NCI-H345 (cell line): ENCODE results near the gene CNTN3.

ENCODE experiments used
- DNase-seq: peaks from one replicate; lab custom pipeline; 2025; lab: John Stamatoyannopoulos, UW

Gene CNTN3

DNA sequence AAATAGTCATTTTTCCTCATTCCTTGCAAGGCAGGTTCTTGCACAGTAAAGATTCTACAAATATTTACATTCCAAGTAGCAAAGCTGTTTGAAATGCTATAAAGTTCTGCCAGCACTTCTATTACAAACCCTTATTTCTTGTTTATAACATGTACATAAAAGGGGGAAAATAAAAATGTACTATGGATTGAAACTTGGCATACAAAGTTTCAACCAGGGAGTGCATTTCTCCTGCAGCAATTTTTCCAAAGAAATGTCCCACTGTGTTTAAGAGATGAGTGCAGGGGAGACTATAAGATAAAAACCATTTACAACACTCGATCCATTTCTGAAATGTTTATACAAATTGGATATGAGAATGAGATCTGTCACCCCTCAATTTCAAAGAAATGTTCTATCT is 3.3 kb downstream of the CNTN3 start:
- no peak for DNase-seq

DNA sequence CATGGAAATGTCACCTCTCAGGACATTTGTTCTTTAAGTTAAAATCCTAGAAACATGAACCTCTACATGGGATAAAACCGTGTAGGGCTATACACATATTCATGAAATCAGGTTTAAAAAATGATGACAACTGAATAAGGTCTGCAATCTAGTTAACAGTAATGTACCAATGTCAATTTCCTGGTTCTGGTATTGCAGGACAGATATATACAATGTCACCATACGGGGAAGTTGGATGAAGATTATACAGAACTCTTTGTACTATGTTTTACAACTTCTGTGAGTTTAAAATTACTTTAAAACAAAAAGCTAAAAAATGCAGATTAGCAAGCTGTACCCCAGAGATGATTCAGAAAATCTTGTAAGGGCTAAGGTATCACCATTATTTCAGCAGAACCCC is 6.7 kb downstream of the CNTN3 start:
- DNase-seq = no peak

DNA sequence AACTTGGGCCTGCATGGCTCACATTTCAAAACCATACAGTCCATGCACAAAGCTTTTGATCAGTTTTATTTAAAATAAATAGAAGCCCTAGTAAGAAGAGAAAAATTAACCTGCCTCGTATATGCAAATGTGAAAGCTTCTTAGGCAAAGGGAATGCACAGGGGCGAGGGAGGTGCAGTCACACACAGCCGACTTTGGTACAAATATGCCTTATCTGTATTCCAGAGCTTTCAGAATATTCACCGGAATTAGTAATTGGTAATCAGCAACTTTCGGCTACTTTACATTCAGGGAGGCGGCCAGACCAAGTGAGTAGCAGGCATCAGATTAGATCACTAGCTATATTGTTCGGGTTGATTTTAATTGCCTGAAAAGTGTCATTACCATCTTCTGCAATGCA is 7.5 kb downstream of the CNTN3 start:
- no peak for DNase-seq

DNA sequence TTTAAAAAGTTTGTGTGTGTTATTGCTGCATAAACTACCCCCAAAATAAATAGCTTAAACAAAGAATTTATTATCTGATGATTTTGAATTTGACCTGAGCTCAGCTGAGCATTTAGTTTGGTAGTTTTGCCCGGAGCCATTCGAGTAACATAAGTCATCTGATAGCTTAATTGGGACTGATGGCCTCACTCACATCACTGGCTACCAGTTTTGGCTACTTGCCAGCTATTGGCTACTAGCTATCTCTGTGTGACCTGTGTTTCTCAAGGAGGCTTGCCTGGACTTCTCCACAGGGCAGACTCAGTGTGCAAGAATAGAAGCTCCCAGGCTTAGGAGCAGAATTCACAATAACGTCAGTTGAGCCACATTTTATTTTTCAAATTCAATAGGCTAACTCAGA is 9.0 kb downstream of the CNTN3 start:
- DNase-seq = no peak

DNA sequence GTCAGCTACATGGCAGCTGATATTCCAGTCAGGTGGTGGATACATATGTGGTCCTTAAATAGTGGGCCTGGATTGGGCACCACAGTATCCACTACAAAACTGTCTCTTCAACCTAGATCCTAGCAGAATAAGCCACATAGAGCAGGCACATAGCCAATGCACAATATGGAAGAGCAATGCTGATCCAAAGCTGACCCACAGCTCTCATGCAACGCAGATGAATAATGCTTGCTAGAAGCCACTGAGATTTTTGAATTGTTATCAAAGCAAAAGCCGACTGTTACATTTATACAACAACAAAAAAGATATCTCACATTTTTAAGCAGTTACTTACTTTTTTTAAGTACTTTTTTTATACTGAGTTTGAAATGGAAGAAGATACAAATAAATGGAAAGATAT is 11.2 kb downstream of the CNTN3 start:
- DNase-seq = no peak

DNA sequence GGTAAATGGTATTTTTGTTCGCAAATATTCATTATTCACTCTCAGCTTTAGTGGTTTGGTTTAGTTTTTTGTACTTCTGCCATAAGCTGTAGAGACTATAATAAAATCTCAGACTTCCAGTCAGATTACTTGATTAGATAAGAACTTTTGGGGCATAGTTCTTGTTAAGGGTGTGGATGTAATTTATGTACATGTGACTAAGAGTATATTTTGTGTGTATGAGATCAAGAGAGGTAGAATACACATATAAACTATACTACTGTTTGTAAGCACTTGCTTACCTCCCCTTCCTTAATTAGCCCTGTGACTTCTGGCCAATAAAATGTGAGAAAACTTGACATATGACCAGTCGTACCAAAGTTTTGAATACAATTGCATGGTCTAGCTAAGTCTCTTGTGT is 12.0 kb downstream of the CNTN3 start:
- DNase-seq = no peak

DNA sequence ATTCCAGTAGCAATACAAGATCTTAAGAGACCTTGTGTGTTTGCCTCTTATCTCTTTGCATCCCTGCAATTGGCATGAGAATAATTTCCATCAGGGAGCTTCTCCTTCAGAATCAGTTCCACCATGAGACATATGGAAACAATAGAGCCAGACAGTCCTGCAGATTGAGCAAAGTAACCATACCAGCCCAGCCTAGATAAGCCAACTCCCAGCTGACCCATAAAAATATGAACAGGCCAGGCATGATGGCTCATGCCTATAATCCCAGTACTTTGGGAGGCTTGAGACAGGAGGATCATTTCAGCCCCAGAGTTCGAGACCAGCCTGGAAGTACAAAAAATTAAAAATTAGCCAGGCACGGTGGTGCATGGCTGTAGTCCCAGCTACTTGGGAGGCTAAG is 12.7 kb downstream of the CNTN3 start:
- no peak for DNase-seq

DNA sequence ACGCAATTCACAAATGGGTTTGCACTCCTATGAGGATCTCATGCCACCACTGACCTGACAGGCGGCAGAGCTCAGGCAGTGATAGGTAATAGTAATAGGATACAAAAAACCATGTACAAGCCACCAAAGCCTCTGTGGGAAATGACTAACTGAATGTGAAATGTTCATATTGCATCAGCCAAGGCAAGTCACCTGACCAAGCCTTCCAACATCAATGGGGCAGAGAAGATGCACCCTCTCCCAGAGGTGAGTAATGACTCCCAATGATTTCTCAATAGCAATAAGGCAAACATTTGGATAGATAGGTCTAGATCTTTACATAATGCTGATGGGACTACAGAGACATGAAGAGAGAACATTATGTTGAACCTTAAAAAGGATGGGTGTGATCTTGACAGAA is 14.9 kb downstream of the CNTN3 start:
- DNase-seq = no peak

DNA sequence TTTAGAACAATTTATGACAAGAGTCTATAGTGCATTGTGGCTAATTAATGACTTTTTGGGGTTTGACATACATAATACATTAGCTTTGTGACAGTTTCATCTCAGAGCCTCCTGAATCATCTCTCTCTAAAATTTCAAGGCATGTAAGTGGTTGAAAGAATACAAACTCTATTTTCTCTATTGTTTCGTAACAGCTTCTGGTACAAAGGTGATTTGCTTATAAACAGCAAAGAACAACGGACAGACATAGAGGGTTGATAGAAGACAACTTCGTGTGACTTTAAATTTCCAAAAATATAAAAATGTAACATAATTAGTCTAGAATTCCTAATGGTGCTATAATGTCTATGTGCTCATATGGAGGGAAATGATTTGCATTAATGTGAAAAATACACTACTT is 21.3 kb downstream of the CNTN3 start:
- no peak for DNase-seq

DNA sequence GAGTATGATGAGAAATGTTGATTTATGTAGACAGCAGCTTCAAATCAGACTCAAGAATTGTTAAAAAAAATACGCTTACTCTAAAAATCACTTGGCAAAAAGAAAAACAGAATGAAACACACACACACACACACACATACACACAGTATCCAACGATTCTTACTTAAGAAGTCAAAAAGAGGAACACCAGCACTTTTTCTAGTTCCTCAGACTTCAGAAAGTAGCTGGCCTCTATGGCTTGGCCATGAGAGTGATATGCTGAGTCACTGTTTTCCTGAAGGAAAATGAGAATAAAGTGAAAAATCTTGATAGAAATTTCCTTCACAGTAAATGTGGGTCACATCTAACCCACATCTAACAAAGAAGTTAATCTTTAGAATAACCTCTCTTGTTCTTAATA is 22.1 kb downstream of the CNTN3 start:
- DNase-seq = no peak

DNA sequence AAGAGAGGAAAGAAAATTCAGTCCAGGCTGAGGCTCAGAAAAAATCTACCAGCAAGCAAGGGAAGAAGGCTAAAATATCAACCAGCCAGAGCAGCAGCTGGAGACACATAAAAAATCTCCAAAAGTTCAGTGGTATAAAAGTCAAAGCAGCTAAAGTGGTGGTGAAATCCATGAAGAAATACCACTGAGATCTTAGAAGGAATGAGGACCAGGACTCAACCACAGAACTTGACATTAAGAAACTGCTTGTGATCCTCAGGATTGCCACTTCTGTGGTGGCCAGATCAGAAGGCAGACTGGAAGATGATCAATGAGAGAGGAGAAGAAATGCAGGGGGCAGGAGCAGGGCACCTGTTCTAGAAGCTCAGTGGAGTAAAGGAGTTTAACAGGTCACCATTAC is 22.5 kb downstream of the CNTN3 start:
- no peak for DNase-seq

DNA sequence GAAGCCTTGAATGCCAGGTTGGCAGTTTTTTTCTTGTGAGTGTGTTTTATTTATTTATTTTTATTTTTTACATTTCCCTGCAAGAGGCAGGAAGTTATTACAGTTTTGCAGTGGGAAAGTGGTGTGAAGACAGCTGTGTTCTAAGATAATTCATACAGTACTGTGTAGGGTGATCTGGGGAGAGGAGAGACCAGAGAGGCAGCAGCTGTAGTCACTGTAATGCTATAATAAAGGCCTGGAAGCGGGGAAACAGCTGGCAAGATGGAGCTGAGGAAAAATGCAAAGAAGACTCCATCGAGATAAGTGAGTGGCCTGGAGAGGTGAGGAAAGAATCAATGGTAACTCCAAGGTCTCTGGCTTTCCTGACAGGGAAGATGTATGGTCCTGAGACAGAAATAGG is 23.1 kb downstream of the CNTN3 start:
- DNase-seq = no peak

DNA sequence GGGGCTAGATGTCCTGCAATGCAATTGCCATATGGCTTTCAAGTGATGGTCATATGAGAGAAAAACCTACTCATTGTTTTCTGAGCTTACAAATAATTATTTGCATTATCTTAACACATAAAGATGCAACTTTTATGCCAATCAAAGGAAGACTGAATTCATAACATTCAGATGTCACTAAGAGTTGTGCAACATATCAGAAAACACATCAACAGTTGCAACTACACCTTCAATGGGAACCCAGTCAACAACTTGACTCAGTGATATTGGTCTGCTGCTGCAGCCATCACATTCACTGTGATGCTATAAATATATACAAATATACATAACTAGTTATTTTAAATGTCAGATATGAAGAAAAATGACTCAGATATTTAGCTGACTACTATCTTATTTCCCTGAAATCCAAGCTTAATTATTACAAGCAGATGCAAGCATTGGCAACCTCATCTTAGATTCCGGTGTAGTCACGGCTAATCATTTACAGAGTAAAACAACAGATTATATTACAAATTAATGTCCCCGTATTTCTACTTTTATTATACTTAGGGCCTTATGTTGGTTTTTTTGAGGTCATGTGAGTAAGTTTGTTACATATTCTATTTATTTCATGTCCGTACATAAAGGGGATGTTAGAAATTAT is 23.7 kb downstream of the CNTN3 start:
- no peak for DNase-seq

DNA sequence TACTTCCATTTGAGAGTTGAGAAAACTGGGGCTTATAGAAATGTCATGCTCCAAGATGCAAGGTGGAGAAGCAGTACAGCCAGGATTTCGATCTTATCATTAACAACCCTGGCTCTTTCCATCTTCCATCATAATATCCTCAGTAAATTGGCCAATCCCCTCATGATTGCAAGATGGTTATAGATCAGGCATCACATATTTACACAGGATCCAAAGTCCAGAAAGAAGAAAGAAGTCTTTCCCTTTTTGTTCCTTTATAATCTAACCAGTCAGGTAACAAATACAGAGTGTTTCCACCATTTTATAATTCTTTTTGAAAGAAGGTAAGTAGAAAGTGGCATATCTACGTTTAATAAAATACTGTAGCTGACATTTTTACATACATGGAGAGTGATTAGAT is 29.7 kb downstream of the CNTN3 start:
- no peak for DNase-seq

DNA sequence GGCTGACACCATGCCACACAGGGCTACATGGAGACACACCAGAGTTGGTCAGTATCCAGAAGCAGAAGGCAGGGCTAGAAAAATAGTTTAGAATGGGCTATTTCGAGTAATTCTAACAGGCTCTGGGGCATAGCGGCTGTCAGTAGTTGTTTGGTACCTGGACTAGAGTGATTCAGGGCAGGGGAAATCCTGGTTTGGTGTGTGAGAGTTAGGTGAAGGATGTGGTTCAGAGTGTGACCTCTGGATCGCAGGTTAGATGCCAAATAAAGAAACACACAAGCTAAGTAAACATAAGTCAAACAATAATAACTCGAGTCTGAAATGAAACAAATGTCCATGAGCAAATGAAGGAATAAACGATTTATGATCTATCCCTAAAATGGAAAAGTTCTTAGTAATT is 31.5 kb downstream of the CNTN3 start:
- no peak for DNase-seq

DNA sequence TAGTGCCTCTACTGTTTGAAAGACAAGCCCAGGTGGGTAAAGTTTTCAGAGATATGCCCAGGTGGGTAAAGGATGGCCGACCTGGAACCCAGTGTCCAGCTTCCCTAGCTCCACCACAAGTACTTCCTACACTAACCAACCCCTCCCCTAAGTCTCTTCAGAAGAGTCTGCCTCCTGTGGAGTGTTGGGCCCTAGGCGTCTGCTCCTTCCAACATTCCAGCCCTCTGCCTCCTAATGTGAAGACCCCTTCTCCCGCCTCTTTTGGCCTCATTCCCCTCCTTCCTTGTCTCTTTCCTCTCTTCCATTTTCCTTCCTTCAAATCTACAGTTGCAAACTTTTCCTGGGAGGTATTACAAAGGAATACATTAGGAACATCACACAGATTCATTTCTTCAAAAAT is 38.6 kb downstream of the CNTN3 start:
- DNase-seq = no peak

DNA sequence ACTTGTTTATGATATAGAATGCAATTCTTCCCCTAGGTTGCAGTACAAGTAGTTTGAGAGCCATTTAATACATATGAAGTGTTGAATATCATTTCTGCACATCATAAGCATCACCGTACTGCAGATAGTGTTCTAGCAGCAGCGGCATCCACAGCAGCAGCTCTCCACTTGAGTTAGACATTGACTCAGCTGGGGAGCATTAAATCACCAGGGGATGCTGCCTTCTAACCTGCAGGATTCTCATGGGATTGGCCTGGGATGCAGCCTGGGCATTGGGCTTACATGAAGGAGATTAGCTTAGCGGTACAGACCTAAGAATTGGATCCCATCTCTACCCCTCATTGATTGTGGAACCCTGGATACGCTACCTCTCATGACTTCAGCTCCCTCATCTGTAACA is 43.3 kb downstream of the CNTN3 start:
- no peak for DNase-seq
